K562 (cell line): ENCODE data around the gene HPD. TPM values are rescaled to one million over a fixed set of nuclear protein-coding genes. Genes with fewer than 3 reads are reported as not detected.

Experiments
- CBX8 ChIP-seq: fragments of 200-600 bp; sonication (generic); IDR thresholded peaks from 2 replicates; pipeline ENCODE4 v1.6.1; 2012; ENCODE audit warnings: borderline replicate concordance, mixed run types, low read depth, mild to moderate bottlenecking, moderate library complexity, mixed read lengths, low read length, control low read depth, inconsistent platforms; ENCODE audit not compliant: poor library complexity, severe bottlenecking; ENCODE audit errors: extremely low read depth
- FOXK1 ChIP-seq: sonication (generic); formaldehyde crosslinking; IDR thresholded peaks from 2 replicates; pipeline ENCODE4 v1.8.0; 2022; ENCODE audit warnings: missing genetic modification reagents, mild to moderate bottlenecking, borderline replicate concordance
- FOXK2 ChIP-seq, 2 experiments: fragments of 450-650 bp; IDR thresholded peaks in 1 of 2; conservative IDR thresholded peaks in 1 of 2; 2 replicates each; pipeline ENCODE4 v1.6.1; 2016; ENCODE audit warnings: low read depth in 2 of 2, mild to moderate bottlenecking in 1 of 2
- HDAC1 ChIP-seq, 2 experiments: fragments of 450-650 bp; IDR thresholded peaks; 2 replicates each; pipeline ENCODE4 v1.6.1; 2016 to 2017; ENCODE audit warnings: inconsistent platforms in 1 of 2, mild to moderate bottlenecking in 1 of 2, moderate library complexity in 1 of 2
- HMGN3 ChIP-seq: IDR thresholded peaks from 2 replicates; pipeline ENCODE4 v1.6.1; 2011; ENCODE audit warnings: borderline replicate concordance, low read depth, mild to moderate bottlenecking, mixed read lengths, low read length; ENCODE audit not compliant: insufficient read length; ENCODE audit errors: extremely low read depth
- NRF1 ChIP-seq, 2 experiments: fragments of 450-650 bp; IDR thresholded peaks in 1 of 2; conservative IDR thresholded peaks in 1 of 2; 2 replicates each; pipeline ENCODE4 v1.6.1; 2014; ENCODE audit warnings: mild to moderate bottlenecking in 2 of 2
- SAP30 ChIP-seq: fragments of 200-600 bp; sonication (generic); IDR thresholded peaks from 2 replicates; pipeline ENCODE4 v1.6.1; 2012; ENCODE audit warnings: borderline replicate concordance, low read depth, mild to moderate bottlenecking, moderate library complexity, low read length, control low read depth, inconsistent platforms; ENCODE audit not compliant: insufficient read depth, poor library complexity, severe bottlenecking
- SMC3 ChIP-seq: conservative IDR thresholded peaks from 2 replicates; pipeline ENCODE4 v1.6.1; 2011; ENCODE audit warnings: low read depth, low read length, improper control_type of control experiment; ENCODE audit not compliant: insufficient read depth
- SNIP1 ChIP-seq: fragments of 450-650 bp; IDR thresholded peaks from 2 replicates; pipeline ENCODE4 v1.7.1; 2017; ENCODE audit warnings: low read depth, mild to moderate bottlenecking
- ZNF311 ChIP-seq: fragments of 250-450 bp; sonication (Bioruptor Pico); IDR thresholded peaks from 2 replicates; pipeline ENCODE4 v1.4.0; 2020; ENCODE audit warnings: mild to moderate bottlenecking, moderate library complexity
- polyA plus RNA-seq, 8 experiments: library from polyadenylated mRNA; depleted of rRNA in 4 of 8; stranded (reverse) in 5 of 8; unstranded in 3 of 8; fragments of >200 nt; fragmentation: Nextera tagmentation in 2 of 8; fragmentation: Illumina TruSeq in 1 of 8; extraction: Ambion mirVana in 2 of 8; extraction: Trizol in 1 of 8; gene quantifications; 2 replicates each; pipeline versions ENCODE4 v1.2.1 to v1.2.3, GENCODE V29; 2011 to 2014; ENCODE audit warnings: inconsistent platforms in 1 of 8, missing spikeins in 1 of 8
- total RNA-seq, 7 experiments: library from RNA; depleted of rRNA in 6 of 7; stranded (reverse); fragments of >200 nt in 6 of 7; fragmentation: Illumina TruSeq in 2 of 7; extraction: Trizol in 2 of 7; gene quantifications; 2 replicates each; pipeline versions ENCODE4 v1.2.1 to v1.2.3, GENCODE V29; 2011 to 2021; ENCODE audit warnings: low replicate concordance in 1 of 7
- TF ChIP-seq, protein P1 (sequence below): fragments of 200-800 bp; sonication (Bioruptor generic); IDR thresholded peaks from 2 replicates; pipeline ENCODE4 v1.6.1; 2017; ENCODE audit warnings: missing genetic modification characterization, missing compliant biosample characterization
- TF ChIP-seq, protein P2 (sequence below), 2 experiments: IDR thresholded peaks; 2 replicates each; pipeline ENCODE4 v1.6.1; 2011; ENCODE audit warnings: borderline replicate concordance in 1 of 2, control low read depth in 1 of 2, low read depth in 1 of 2, low read length in 1 of 2, mild to moderate bottlenecking in 1 of 2, mixed read lengths in 1 of 2, moderate library complexity in 1 of 2; ENCODE audit not compliant: insufficient read depth in 1 of 2, insufficient read length in 1 of 2, poor library complexity in 1 of 2, severe bottlenecking in 1 of 2; ENCODE audit errors: extremely low read depth in 1 of 2
- TF ChIP-seq, protein P3 (sequence below), 2 experiments: fragments of 150-350 bp in 1 of 2; IDR thresholded peaks; 2 replicates each; pipeline ENCODE4 v1.6.1; 2012 to 2016; ENCODE audit warnings: low read depth in 2 of 2, low read length in 2 of 2, mild to moderate bottlenecking in 1 of 2, moderate library complexity in 1 of 2
- TF ChIP-seq, protein P4 (sequence below): fragments of 450-650 bp; formaldehyde crosslinking; IDR thresholded peaks from 2 replicates; pipeline ENCODE4 v1.4.0; 2020; ENCODE audit warnings: mild to moderate bottlenecking, moderate library complexity
- TF ChIP-seq, protein P5 (sequence below): sonication (generic); formaldehyde crosslinking; IDR thresholded peaks from 2 replicates; pipeline ENCODE4 v1.4.0; 2020; ENCODE audit warnings: mild to moderate bottlenecking, missing genetic modification reagents

HPD gene
- total and polyA plus RNA-seq, 9 of the 15 experiments (the other 6 are each of a cell fraction or from before 2014, with no cell fraction given): 0.06 to 0.29 (median 0.07) TPM; not detected in 4

DNA sequence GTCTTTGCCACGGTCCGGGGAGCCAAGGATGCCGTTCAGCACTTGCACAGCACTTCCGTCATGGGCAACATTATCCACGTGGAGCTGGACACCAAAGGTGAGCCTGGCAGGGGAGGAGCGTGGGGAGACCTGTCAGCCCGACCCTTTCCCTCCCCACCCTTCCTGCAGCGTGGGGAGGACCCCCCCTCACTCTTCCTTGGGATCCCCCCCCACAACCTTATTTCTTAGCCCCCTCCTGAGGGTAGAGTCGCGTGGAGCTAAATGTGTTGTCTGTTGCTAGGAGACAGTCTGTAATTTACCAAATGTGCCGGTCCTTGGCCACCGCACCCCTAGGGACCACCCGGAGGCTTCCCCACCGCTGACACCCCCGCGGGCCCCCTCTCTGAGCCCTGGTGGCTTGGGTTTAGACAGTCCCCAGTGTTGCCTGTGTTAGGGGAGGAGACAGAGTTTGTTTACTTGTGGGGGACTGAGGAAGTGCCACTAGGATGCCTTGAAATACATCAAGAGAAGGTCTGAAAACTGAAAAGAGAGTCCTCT, 52.6 kb downstream of the HPD start (continued):
- TF ChIP-seq NRF1 (conservative IDR thresholded peaks at IDR 0.05 in 1 of 2, IDR thresholded peaks at IDR 0.05 in 1 of 2) (no peak), SNIP1 (no peak), HDAC1 (IDR thresholded peaks at IDR 0.05) (peak in 1 of 2 experiments; percentile 95; a peak in 2 of 4 replicates), FOXK2 (conservative IDR thresholded peaks at IDR 0.05 in 1 of 2, IDR thresholded peaks at IDR 0.05 in 1 of 2; ENCODE audit: low read depth in 2 of 2) (peak in 1 of 2 experiments; percentile 53; a peak in 2 of 4 replicates), HMGN3 (no peak), SAP30 (peak; percentile 93), CBX8 (no peak), ZNF311 (CRISPR knock-in tag) (no peak), SMC3 (0 out of 2 replicates have a peak, but pooled peaks have one; percentile 2), FOXK1 (no peak)
- TF ChIP-seq, protein P1, sequence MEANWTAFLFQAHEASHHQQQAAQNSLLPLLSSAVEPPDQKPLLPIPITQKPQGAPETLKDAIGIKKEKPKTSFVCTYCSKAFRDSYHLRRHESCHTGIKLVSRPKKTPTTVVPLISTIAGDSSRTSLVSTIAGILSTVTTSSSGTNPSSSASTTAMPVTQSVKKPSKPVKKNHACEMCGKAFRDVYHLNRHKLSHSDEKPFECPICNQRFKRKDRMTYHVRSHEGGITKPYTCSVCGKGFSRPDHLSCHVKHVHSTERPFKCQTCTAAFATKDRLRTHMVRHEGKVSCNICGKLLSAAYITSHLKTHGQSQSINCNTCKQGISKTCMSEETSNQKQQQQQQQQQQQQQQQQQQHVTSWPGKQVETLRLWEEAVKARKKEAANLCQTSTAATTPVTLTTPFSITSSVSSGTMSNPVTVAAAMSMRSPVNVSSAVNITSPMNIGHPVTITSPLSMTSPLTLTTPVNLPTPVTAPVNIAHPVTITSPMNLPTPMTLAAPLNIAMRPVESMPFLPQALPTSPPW: peak; percentile 12; the same call in 1 of the 2 replicates
- TF ChIP-seq, protein P2, sequence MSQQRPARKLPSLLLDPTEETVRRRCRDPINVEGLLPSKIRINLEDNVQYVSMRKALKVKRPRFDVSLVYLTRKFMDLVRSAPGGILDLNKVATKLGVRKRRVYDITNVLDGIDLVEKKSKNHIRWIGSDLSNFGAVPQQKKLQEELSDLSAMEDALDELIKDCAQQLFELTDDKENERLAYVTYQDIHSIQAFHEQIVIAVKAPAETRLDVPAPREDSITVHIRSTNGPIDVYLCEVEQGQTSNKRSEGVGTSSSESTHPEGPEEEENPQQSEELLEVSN (IDR thresholded peaks at IDR 0.05; ENCODE audit: borderline replicate concordance in 1 of 2, extremely low read depth in 1 of 2, insufficient read depth in 1 of 2, insufficient read length in 1 of 2, low read depth in 1 of 2, low read length in 1 of 2, poor library complexity in 1 of 2, severe bottlenecking in 1 of 2): peak in 1 of 2 experiments; percentile 12
- TF ChIP-seq, protein P3, sequence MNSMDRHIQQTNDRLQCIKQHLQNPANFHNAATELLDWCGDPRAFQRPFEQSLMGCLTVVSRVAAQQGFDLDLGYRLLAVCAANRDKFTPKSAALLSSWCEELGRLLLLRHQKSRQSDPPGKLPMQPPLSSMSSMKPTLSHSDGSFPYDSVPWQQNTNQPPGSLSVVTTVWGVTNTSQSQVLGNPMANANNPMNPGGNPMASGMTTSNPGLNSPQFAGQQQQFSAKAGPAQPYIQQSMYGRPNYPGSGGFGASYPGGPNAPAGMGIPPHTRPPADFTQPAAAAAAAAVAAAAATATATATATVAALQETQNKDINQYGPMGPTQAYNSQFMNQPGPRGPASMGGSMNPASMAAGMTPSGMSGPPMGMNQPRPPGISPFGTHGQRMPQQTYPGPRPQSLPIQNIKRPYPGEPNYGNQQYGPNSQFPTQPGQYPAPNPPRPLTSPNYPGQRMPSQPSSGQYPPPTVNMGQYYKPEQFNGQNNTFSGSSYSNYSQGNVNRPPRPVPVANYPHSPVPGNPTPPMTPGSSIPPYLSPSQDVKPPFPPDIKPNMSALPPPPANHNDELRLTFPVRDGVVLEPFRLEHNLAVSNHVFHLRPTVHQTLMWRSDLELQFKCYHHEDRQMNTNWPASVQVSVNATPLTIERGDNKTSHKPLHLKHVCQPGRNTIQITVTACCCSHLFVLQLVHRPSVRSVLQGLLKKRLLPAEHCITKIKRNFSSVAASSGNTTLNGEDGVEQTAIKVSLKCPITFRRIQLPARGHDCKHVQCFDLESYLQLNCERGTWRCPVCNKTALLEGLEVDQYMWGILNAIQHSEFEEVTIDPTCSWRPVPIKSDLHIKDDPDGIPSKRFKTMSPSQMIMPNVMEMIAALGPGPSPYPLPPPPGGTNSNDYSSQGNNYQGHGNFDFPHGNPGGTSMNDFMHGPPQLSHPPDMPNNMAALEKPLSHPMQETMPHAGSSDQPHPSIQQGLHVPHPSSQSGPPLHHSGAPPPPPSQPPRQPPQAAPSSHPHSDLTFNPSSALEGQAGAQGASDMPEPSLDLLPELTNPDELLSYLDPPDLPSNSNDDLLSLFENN (IDR thresholded peaks at IDR 0.05; ENCODE audit: low read depth in 2 of 2, low read length in 2 of 2): no peak
- TF ChIP-seq, protein P4, sequence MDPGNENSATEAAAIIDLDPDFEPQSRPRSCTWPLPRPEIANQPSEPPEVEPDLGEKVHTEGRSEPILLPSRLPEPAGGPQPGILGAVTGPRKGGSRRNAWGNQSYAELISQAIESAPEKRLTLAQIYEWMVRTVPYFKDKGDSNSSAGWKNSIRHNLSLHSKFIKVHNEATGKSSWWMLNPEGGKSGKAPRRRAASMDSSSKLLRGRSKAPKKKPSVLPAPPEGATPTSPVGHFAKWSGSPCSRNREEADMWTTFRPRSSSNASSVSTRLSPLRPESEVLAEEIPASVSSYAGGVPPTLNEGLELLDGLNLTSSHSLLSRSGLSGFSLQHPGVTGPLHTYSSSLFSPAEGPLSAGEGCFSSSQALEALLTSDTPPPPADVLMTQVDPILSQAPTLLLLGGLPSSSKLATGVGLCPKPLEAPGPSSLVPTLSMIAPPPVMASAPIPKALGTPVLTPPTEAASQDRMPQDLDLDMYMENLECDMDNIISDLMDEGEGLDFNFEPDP (CRISPR knock-in tag): no peak
- TF ChIP-seq, protein P5, sequence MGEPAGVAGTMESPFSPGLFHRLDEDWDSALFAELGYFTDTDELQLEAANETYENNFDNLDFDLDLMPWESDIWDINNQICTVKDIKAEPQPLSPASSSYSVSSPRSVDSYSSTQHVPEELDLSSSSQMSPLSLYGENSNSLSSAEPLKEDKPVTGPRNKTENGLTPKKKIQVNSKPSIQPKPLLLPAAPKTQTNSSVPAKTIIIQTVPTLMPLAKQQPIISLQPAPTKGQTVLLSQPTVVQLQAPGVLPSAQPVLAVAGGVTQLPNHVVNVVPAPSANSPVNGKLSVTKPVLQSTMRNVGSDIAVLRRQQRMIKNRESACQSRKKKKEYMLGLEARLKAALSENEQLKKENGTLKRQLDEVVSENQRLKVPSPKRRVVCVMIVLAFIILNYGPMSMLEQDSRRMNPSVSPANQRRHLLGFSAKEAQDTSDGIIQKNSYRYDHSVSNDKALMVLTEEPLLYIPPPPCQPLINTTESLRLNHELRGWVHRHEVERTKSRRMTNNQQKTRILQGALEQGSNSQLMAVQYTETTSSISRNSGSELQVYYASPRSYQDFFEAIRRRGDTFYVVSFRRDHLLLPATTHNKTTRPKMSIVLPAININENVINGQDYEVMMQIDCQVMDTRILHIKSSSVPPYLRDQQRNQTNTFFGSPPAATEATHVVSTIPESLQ (CRISPR knock-in tag): 0 out of 2 replicates have a peak, but pooled peaks have one; percentile 26
